HG02884 (cell line): Measurements from ENCODE around the gene RGS10.
A peak's percentile ranks its signal among the peaks of the same experiment; 100 is the strongest.

ENCODE experiments used
- ATAC-seq: cut with Tn5 transposase; IDR thresholded peaks from one replicate; pipeline ENCODE4 v1.9.1; 2021; ENCODE audit warnings: mild to moderate bottlenecking, moderate library complexity; ENCODE audit not compliant: unreplicated experiment

The RGS10 gene

GRCh38 chr10:119499677-119500002, 42.9 kb downstream of the RGS10 start:
- ATAC-seq: no peak

- no peak for ATAC-seq
Observed at GRCh38 chr10:119498889-119499676, 43.4 kb downstream of the RGS10 start.

- no peak for ATAC-seq
Observed at GRCh38 chr10:119497243-119497642, 45.3 kb downstream of the RGS10 start.

GRCh38 chr10:119496273-119496672, 46.2 kb downstream of the RGS10 start:
- ATAC-seq: peak; percentile 78

- no peak for ATAC-seq
Observed at GRCh38 chr10:119495545-119495944, 47.0 kb downstream of the RGS10 start.

GRCh38 chr10:119495021-119495505, 47.5 kb downstream of the RGS10 start:
- no peak for ATAC-seq

- no peak for ATAC-seq
Observed at GRCh38 chr10:119494236-119495020, 48.1 kb downstream of the RGS10 start.

GRCh38 chr10:119493155-119493554, 49.4 kb downstream of the RGS10 start:
- no peak for ATAC-seq

- ATAC-seq: no peak
Observed at GRCh38 chr10:119491966-119492757, 50.4 kb downstream of the RGS10 start.

- ATAC-seq: no peak
Observed at GRCh38 chr10:119489991-119490326, 52.6 kb downstream of the RGS10 start.

- ATAC-seq: no peak
Observed at GRCh38 chr10:119488675-119489074, 53.8 kb downstream of the RGS10 start.

- ATAC-seq: no peak
Observed at GRCh38 chr10:119483839-119484238, 58.7 kb downstream of the RGS10 start.

- no peak for ATAC-seq
Observed at GRCh38 chr10:119483001-119483400, 59.5 kb downstream of the RGS10 start.

- no peak for ATAC-seq
Observed at GRCh38 chr10:119481781-119482426, 60.6 kb downstream of the RGS10 start.

GRCh38 chr10:119480667-119481066, 61.9 kb downstream of the RGS10 start:
- no peak for ATAC-seq

- no peak for ATAC-seq
Observed at GRCh38 chr10:119479532-119479931, 63.0 kb downstream of the RGS10 start.

- no peak for ATAC-seq
Observed at GRCh38 chr10:119478811-119479341, 63.6 kb downstream of the RGS10 start.

- ATAC-seq: peak; percentile 73
Observed at GRCh38 chr10:119478111-119478802, 64.3 kb downstream of the RGS10 start.

- ATAC-seq: peak; percentile 79
Observed at GRCh38 chr10:119477444-119477843, 65.1 kb downstream of the RGS10 start.

GRCh38 chr10:119474606-119475005, 67.9 kb downstream of the RGS10 start:
- no peak for ATAC-seq
